Muscle of back (tissue), 11 donors: ENCODE results near the gene CAMK2N2. TPM values are rescaled to one million over a fixed set of nuclear protein-coding genes. Genes with fewer than 3 reads are reported as not detected.

Experiments used
- DNase-seq, 3 donors: peaks; one replicate each; pipeline versions ENCODE4 v3.0.0 to v3.0.0-alpha.2; 2013
- polyA plus RNA-seq, 10 donors: library from polyadenylated mRNA; unstranded; fragments of 120-200 nt; gene quantifications; one replicate each; pipeline ENCODE4 v1.2.1, GENCODE V29; 2013; ENCODE audit not compliant: insufficient read length in 10 of 10

CAMK2N2 gene
- polyA plus RNA-seq, 10 donors, result 0.10 to 0.22 (median 0.13) TPM; not detected in 6

DNA sequence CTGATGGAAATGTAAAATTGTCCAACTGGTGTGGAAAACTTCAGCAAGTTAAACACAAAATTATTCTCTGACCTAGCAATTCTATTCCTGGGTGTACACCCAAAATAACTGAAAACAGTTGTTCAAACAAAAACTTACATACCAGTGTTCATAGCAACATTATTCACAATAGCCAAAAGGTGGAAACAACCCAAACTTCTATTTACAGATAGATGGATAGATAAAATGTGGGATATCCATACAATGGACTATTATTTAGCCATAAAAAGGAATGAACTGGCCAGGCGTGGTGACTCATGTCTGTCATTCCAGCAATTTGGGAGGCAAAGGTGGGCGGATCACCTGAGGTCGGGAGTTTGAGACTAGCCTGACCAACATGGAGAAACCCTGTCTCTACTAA lies 38.8 kb downstream of the CAMK2N2 start:
- DNase-seq, result no peak

DNA sequence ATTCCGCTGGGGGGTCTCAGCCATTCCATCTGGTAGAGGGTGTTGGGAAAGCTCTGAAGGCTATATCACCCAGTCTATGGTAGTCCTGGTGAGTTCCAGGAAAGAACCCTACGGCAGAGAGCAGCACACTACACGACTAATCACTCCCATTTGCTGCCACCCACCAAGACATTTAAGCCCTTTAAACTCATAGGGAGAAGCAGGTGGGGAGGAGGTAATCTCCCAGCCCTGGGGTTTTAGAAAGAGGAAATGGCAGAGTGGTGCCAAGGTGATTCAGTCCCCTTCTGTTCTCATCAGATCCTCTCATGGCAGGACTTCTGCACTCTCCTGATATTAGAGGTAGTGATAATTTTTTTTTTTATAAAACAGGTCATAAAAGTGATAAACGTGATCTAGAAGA lies 42.5 kb downstream of the CAMK2N2 start:
- no peak for DNase-seq

DNA sequence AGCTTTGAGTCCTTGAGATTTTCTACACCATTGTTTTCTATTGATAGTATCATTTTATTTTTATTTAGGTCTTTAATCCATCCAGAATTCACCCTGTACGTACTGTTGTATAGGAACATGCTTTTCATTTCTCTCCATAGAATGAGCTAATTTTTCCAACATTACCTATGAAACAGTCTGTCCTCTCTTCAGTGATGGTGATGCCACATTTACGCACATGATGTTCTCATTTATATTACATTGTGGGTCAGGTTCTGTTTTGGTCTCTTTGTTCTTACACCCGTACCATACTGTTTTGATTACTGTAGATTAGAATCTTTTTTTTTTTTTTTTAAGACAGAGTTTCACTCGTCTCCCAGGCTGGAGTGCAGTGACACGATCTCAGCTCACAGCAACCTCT lies 49.6 kb downstream of the CAMK2N2 start:
- no peak for DNase-seq

DNA sequence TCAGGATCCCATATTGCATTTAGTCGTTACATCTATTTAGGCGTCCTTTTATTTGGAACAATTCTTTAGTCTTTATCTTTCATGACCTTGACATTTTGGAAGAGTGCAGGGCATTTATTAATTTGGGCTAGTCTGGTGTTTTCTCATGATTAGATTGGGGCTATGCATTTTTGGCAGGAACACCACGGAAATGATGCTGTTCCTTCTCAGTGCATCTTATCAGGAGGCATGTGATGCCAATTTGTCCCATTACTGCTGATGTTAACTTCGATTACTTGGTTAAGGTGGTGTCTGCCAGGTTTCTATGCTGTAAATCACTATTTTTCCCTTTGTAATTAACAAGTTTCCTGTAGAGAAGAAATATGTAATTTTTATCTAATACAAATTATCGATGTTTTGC lies 50.1 kb downstream of the CAMK2N2 start:
- DNase-seq, result no peak

Other genes with a start within 250 kb of the CAMK2N2 start
- 10 to 100 TPM; 17.1 to 40.2 (median 24.6) TPM for gene ABCC5, start 243.7 kb downstream of the CAMK2N2 start, polyA plus RNA-seq
- not detected for gene HTR3D, start 229.8 kb downstream of the CAMK2N2 start, polyA plus RNA-seq
- gene HTR3C, start 208.5 kb downstream of the CAMK2N2 start, polyA plus RNA-seq, result not detected
- gene HTR3E, start 164.5 kb downstream of the CAMK2N2 start, polyA plus RNA-seq, result not detected
- 10 to 100 TPM; 30.4 to 42.6 (median 35.5) TPM for gene EIF2B5, start 126.2 kb downstream of the CAMK2N2 start, polyA plus RNA-seq
- 10 to 100 TPM; 67.8 to 98.1 (median 76.6) TPM for gene DVL3, start 106.2 kb downstream of the CAMK2N2 start, polyA plus RNA-seq
- gene AP2M1, start 86.7 kb downstream of the CAMK2N2 start, polyA plus RNA-seq, result 100 to 1,000 TPM; 185 to 233 (median 199) TPM
- 10 to 100 TPM; 38.3 to 52.9 (median 44.8) TPM for gene ABCF3, start 75.4 kb downstream of the CAMK2N2 start, polyA plus RNA-seq
- under 1 TPM in 9 of 10 donors, not detected in 1; 0.24 to 0.84 (median 0.48) TPM for gene VWA5B2, start 32.0 kb downstream of the CAMK2N2 start, polyA plus RNA-seq
- gene ALG3, start 12.6 kb downstream of the CAMK2N2 start, polyA plus RNA-seq, result 10 to 100 TPM; 19.3 to 25.0 (median 21.2) TPM
- 1 to 10 TPM in 8 of 10 donors, under 1 TPM in 2; 0.67 to 2.3 (median 1.5) TPM for gene EEF1AKMT4, start 11.9 kb downstream of the CAMK2N2 start, polyA plus RNA-seq
- under 1 TPM in 1 of 10 donors, not detected in 9; 0.16 TPM for gene ECE2, start 14.5 kb upstream of the CAMK2N2 start, polyA plus RNA-seq
- gene PSMD2, start 37.7 kb upstream of the CAMK2N2 start, polyA plus RNA-seq, result 100 to 1,000 TPM; 149 to 175 (median 165) TPM
- 100 to 1,000 TPM; 155 to 234 (median 181) TPM for gene EIF4G1, start 53.1 kb upstream of the CAMK2N2 start, polyA plus RNA-seq
- 10 to 100 TPM in 7 of 10 donors, 1 to 10 TPM in 3; 8.4 to 13.3 (median 10.7) TPM for gene FAM131A, start 76.0 kb upstream of the CAMK2N2 start, polyA plus RNA-seq
- gene CLCN2, start 100.1 kb upstream of the CAMK2N2 start, polyA plus RNA-seq, result 1 to 10 TPM; 2.4 to 5.9 (median 3.2) TPM
- 10 to 100 TPM; 40.0 to 61.4 (median 43.8) TPM for gene POLR2H, start 100.2 kb upstream of the CAMK2N2 start, polyA plus RNA-seq
- 1 to 10 TPM; 1.1 to 2.1 (median 1.6) TPM for gene THPO, start 116.7 kb upstream of the CAMK2N2 start, polyA plus RNA-seq
- 10 to 100 TPM; 15.8 to 21.5 (median 17.4) TPM for gene CHRD, start 118.5 kb upstream of the CAMK2N2 start, polyA plus RNA-seq